Suppressor macrophage treated with lipopolysaccharide for 1 hour (primary cell): Measurements from ENCODE around the gene TP53RK.
A peak's percentile ranks its signal among the peaks of the same experiment; 100 is the strongest.
"Not testable (repeated sequence)": the region's sequence is repeated elsewhere in the genome, so short reads cannot be mapped to it uniquely, and the experiment has no call there.

Source experiments
- DNase-seq, 3 donors: peaks; one replicate each; pipeline ENCODE4 v3.0.0-alpha.2; 2020 to 2022

The TP53RK gene

DNA sequence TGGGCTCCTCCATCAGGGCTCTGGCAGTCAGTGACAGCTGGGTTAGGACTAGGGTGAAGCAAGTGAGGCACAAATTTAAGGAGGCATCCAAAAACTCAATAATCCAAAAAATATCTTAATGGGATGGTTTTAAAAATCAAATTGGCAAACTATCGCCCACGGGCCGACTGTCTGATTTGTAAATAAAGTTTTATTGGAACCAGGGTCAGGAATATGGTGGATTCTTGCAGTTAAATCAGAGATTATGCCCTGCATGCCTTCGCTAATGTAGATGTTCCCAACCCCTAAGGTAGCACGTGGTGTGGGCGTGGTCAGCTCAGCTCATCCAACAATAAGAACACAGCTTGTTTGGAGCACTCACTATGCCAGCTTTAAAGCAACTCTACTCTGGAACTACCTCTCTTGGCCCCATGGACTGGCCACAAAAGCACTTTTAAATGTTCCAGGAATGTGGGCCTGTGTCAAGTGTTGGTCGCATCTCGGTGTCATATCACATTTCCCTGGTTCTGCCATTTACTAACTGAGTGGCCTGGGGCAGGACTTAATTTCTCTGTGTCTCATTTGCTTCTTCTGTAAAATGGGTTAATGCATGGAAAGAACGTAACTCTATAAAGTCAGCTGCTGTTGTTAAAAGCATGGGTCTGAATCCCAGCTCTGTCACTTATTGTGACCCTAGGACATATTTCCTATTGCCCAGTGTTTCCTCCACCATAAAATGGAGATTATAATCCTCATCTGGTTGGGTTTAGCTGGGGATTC lies 7.0 kb downstream of the TP53RK start:
- DNase-seq: no peak

DNA sequence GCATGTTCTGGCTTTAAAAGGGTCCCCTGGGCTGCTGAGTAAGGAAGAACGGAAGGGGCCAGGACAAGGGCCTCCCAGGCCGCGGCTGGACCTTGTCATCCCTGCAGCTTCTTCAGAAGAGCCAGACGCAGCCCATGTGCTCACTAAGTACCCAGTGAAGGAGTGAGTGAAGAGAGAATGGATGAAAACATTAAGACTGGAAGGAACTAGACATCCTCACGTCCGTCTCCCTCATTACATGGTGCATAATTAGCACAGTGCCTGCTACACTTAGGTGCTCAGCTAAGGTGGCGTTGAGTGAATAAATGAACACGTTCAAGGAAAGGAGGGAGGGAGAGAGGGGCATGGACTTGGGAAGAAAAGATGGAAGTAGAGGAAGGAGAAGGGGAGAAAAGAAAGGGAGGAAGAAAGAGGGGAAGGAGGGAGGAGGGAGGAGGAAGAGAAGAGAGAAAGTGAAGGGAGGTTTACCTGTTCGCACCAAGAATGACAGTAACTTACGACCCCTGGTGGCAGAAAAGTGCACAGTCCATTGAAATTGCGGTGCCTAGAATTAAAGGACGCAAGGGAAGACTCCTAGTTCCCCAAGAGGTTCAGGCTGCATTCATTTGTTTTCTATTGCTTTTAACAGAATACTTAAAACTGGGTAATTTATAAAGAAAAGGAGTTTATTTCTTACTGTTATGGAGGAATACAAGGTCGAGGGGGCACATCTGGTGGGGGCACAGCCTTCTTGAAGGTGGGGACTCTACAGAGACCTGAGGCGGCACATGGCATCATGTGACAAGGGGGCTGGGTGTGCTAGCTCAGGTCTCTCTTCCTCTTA lies 8.0 kb downstream of the TP53RK start:
- peak; percentile 73 to 80 (median 77) for DNase-seq

DNA sequence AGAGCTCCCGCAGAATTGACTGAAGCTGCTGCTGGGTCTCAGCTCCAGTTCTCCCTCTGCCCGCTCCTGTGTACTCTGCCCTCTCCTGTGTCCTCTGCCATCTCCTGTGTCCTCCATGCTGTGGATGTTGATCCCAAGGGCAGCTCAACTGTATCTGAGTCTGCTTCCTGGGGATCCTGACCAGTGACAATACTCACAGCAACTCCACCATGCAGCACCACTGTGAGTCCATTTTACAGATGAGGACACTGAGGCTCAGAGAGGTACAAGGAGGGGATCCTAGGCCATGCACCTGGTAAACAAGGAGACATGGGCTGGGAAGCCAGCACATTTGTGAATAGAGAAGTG lies 8.6 kb downstream of the TP53RK start:
- no peak for DNase-seq

DNA sequence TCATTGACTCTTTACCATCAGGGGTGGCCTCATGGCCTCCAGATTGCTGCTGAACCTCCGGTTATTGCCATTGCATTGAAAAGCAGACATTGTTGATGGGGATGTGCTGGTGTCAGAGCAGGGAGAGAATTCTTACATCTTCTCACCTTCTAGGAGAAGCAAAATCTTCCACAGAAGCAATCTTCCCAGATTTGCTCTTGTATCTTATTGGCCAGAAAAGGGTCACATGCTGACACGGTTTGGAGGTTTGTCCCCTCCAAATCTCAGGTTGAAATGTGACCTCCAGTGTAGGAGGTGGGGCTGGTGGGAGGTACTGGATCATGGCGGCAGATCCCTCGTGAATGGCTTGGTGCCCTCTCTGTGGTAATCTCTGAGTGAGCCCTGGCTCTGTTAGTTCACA lies 10.7 kb downstream of the TP53RK start:
- no peak for DNase-seq

DNA sequence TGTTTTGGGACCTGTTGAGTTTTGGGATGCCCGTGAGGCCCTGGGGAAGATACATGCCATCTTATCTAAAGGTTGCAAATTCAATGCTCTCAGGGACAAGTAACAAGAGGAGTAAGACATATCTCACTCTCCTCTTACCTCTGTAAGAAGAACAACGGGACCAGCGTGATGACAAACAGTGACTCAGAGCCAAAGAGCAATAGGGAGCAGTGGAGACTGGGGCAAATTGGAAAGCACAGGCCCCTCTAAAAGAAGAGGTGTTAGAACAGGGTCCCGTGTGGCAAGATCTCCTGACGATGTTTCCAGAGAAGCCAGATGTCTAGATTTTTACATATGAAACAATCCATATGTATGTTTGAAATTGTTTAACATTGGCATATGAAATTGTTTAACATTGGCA lies 11.6 kb downstream of the TP53RK start:
- DNase-seq: no peak

DNA sequence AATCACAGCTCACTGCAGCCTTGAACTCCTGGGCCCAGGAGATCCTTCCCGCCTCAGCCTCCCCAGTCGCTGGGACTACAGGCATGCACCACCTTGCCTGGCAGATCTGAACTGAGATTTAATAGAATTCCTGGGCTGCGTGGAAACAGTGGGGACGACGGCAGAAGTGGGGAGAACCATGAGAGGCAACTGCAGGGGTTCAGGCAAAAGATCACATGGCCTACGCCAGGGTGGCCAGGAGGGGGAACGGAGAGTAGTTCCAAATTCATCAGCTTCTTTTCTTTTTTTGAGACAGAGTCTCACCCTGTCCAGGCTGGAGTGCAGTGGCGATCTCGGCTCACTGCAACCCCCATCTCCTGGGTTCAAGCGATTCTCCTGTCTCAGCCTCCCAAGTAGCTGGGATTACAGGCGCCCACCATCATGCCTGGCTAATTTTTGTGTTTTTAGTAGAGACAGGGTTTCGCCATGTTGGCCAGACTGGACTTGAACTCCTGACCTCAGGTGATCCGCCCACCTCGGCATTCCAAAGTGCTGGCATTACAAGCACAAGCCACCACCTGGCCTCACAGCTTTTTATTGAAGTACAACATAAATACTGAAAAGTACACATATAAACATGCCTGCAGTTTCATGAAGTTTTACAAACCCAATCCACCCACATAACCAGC lies 12.5 kb downstream of the TP53RK start:
- not testable (repeated sequence) for DNase-seq

DNA sequence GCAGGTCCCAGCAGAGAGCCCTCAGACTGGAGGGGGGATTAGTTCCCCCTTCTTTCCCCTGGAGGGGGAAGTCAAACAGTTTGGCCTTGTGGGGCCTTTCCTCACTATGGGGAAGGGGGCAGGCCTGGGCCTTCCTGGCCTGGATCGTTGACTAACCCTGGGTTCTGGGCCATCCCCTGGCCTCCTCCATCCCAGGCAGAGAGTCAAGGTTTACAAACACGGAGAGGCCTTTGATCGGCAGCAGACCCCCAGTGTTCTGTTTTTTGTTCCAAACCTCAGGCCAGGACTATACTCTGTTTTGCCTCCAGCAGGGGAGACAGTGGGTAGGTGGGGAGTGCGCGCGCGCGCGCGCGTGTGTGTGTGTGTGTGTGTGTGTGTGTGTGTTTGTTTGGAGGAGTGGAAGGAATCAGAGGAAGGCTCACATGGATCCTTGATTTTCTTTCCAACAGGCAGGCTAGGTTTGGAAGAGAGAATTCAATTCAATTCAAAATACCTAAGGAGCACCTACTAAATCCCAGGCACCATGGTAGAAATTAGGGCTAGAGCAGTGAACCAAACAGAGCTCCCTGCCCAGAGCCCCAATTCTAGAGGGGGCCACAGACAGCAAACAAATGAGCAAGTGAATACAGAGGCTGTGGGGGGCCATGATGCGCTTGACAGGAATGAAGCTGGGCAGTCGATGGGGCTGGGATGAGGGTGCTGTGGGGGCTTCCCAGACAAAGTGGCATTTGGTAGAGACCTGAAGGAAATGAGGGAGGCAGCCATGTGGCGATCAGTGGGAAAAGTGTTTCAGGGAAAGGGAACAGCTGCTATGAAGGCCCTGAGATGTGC lies 14.8 kb downstream of the TP53RK start:
- DNase-seq: no peak

DNA sequence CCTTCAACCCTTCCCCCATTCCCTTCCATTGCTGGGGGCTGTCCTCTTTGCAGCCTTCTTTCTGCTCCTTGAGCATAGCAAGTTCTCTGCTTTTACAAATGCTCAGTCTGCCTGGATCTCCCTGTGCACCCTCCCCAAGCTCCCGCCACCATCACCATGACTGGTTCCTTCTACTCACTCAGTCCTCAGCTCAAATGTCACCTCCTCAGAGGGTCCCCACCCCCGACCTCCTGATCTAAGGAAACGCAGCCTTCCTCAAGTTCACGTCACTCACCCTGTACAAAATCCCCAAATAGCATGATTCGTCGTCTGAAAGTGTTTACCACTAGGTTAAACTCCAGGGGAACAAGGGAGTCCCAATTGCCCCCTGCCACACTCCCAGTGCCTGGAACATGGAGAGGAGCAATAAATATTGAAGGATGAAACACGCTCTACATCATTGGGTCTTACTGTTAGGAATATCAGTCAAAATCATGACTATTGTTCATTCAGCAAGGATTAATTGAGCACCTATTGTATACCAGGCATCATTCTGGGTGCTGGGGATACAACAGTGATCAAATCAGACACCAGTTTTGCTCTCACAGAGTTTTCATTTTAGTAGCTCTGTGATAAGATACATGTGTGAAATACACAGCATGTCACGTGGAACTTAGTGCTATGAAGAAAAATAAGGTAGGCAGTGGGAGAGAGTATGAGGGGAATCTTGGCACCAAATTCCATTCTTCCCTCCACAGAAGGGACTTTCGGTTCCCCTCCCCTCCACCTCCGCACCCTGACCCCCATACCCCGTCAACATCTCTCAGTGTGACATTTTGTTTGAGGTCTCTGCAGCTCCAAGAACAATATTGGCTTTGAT lies 15.6 kb downstream of the TP53RK start:
- DNase-seq: no peak

DNA sequence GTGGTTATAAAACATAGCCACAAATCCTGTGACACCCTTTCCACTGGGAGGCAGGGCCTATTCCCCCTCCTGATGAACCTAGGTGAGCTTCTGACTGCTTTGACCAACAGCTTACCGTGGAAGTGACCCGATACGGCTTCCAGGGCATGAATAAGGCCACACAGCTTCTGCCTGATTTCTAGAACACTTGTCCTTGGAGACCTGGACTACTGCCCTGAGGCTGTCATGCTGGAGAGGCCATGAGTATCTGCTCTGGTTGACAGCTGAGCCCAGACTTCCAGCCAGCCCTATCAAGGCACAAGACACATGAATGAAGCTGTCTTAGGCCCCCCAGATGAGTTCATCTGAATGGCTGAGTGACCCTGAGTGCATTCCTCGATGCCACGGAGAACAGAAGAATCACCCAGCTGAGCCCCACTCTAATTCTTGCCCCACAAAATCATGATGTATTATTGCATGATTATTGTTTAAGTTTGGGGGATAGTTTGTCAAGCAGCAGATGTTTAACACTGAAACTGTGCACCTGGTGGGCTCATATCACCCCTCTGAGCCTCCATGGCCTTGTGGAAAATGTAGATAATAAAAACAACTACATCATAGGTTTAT lies 16.6 kb downstream of the TP53RK start:
- DNase-seq: no peak

DNA sequence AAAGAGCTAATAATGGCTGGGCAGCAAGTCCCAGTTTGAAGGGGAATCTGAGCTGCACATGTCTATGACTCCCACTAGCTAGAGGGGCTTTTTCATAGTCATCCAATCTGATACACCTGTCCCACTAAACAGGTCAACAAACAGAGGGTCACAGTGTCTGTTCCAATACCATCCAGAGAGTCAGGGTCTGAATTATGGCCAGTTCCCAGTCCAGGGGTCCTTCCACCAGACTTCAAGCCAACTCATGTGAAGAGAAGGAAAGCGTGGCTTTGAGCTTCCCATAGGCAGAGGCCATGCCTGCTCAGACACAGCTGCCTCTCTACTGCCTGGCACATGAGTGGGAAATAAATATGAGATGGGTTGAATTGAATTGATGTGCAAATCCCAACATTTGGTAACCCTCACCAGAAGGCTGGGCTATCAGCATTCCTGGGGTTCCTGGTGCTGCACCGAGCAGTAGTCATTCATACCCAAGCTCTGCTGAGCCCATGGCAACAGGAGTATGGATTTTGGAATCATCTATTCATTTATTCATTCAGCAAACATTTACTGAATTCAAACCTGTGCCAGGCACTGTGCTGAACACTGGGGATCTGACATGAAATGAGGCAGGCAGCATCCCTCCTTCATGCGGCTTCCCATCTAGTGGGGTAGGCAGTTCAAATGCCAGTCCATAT lies 17.2 kb downstream of the TP53RK start:
- no peak for DNase-seq

DNA sequence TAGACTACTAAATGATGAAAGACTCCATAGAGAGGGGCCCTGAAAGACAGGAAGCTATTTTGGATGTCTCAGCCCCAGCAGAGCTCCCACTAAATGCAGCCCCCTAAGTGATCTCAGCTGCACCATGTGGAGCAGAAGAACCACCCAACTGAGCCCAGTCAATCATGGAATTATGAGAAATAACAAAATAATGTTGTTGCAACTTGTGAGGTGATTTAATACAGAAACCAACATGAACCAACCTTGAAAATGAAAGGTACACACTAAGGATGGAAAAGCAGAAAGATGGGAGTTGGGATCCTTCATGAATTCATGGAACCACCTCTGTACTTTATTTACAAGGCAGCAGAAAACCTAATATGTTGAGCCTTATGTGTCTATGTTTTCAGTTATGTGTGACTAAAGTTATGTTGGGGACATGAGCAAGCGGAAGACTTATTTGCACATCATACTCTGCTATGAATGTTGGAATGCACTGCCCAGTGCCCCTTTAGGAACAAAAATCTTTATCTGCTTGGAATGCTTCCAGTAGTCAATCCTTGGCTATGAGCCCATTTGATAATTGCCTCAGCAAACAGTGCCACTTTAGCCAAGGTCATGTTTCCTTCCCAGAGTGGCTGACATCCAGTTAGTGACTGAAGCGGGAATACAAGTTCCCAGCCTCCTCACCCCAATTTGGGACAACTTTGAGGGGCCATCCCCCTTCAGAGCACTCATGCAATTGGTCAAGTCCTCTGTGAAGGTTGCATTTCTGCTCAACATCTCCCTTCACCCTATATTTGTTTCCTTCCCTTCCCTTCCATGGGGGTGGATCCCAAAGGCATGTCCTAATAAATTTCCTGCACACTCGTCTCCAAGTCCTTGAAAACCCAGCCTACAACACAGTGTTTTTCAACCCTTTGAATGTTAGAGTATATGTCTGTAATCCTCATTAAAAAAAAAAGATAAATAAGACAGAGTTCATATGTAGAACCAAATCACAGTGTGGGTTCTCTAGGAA lies 18.4 kb downstream of the TP53RK start:
- no peak for DNase-seq

DNA sequence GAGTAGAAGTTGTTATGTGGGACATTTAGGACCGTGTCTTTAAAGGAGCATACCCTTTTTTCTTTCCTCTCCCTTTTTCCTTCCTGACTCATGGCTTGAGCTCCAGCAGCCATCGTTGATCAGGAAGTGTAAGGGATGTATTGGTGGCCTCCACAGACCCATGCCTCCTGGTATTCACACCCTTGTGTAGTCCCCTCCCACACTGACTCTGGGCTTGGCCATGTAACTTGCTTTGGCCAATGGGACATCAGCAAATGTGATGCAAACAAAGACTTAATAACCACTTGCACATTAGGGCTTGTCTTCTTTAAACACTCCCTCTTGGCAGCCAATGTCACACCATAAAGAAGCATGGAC lies 19.0 kb downstream of the TP53RK start:
- DNase-seq: no peak

DNA sequence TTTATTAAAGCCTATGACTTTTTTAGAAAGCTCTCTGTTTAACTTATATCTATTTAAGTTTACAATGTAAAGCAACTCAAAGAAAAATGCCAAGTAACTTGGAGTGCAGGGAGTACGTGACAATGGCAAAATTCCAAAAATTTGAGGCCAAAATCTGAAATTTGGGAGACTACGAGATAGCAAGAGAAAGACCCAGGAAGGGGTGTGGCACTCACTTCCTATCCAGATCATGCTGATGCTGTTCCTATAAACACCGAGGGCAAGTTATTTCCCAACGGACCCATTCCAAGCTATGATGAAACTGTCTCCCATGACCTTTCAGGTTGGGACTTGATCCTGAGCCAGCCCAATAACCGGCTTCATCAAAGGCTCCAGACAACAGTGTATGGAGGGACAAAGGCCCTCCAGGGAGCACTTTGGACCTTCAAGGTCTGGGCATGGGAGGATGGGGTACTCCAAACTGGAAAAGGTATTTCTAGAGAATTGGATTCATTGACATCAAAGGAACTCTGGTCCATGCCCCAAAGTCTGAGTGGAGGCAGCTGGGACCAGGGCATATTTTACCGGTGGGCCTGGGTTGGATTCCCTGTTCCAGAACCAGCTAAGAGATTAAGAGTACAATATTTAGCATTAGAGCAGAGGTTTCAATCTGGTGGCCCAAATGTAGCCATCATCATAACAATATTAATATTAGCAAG lies 22.3 kb downstream of the TP53RK start:
- no peak for DNase-seq

DNA sequence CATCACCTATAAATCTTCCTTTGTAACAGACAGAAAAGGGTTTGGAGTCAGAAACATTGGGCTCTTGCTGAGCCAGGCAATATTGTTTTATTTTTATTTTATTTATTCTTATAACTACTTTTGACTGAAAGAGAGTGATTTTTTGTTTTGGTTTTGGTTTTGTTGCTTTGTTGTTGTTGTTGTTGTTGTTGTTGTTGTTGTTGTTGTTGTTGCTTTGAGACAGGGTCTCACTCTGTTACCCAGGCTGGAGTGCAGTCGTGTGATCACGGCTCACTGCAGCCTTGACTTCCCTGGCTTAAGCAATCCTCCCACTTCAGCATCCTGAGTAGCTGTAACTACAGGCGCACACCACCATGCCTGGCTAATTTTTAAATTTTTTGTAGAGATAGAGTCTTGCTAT lies 22.9 kb downstream of the TP53RK start:
- DNase-seq: peak in 1 of 3 donors; percentile 23

DNA sequence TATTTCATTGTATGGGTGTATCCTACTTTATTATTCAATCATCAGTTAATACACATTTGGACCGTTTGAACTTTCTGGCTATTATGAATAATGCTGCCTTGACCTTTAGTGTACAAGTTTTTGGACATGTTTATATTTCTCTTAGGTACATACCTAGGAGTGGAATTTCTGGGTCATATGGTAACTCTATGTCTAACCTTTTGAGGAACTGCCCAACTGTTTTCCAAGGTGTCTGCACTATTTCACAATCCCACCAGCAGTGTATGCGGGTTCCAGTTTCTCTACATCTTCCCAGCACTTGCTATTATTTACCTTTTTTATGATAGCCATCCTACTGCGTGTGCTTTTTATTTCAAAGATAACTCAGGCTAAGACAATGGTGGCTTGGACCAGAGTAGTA lies 23.6 kb downstream of the TP53RK start:
- no peak for DNase-seq

DNA sequence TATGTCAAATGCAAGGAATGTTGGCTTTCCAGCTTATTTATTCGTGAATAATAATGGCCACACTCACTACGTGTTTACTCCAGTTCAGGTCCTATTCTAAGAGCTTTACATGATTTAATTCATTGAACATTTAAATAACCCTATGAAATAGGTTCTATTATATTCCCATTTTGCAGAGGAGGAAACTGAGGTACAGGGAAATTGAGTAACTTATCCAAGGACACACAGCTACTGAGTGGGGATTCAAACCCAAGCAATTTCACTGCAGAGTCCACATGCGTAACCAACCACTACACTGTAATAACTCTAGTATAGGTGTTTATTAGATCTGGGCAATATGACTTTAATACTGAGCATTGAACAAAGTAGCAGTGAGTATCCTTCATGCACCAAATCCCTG lies 25.7 kb downstream of the TP53RK start:
- no peak for DNase-seq

DNA sequence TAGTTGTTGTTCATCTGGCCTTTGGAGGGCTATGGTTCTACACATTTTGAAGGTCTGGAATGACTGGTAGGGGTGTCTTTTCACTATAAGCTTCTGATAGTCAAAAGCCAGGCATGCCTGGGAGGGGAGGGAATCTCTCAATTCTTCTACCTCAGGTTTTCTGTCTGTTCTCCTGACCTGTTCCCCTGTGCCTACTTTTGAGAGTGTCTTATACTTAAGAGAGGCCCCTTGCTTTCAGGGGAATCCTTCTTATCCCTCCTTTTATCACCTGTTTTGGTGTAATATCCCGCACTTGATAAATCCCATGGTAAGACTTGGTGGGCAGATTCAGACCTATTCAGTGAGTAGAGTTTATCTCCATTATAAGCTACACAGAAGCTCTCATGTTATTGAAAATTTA lies 27.6 kb downstream of the TP53RK start:
- no peak for DNase-seq

DNA sequence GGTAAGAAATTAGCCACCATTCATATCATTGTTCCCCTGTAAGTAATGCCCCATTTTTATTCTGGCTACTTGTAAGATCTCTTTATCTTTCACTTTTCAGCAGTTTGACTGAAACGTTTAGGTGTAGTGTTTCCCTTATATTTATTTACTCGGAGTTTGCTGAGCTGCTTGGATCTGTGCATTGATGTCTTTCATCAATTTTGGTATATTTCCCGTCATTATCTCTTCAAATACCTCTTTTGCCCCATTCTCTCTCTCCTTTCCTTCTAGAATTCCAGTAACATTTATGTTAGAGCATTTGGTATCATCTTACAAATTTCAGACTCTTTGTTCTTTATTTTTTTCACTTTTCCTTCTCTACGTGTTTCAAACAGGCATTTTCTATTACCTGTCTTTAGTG lies 28.8 kb downstream of the TP53RK start:
- no peak for DNase-seq

DNA sequence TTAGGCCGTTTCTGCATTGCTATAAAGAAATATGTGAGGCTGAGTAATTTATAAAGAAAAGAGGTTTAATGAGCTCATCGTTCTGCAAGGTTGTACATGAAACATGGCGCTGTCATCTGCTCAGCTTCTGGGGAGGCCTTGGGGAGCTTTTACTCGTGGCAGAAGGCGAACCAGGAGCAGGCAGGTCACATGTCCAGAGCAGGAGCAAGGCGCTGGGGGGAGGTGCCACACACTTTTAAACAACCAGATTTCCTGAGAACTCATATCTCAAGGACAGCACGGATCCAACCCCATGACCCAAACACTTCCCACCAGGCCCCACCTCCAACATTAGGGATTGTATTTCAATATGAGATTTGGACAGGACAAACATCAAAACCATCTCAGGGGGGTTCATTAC lies 31.6 kb downstream of the TP53RK start:
- DNase-seq: no peak
